Measurements from ENCODE around the gene CELF6. TPM values are rescaled to one million over a fixed set of nuclear protein-coding genes. Genes with fewer than 3 reads are reported as not detected.

Gene CELF6
- polyA plus RNA-seq, result 11.9 TPM
- long read RNA-seq, donor 1, result 0 reads
- long read RNA-seq, donor 2, result 0 reads
- long read RNA-seq, donor 3, result 0 reads
- long read RNA-seq, donor 4, partial matches to known transcripts, result 0 of 1 reads
- long read RNA-seq, donor 4, other reads (novel, unspliced or antisense), result 0 of 1 reads
- long read RNA-seq, donor 5, result 0 reads
- long read RNA-seq, donor 6, partial matches to known transcripts, result 0 of 1 reads
- long read RNA-seq, donor 6, other reads (novel, unspliced or antisense), result 0 of 1 reads
- long read RNA-seq, donor 7, partial matches to known transcripts, result 0 of 1 reads
- long read RNA-seq, donor 7, other reads (novel, unspliced or antisense), result 0 of 1 reads
- long read RNA-seq, donor 8, result 0 reads
- long read RNA-seq, donor 9, partial matches to known transcripts, result 0 of 1 reads
- long read RNA-seq, donor 9, other reads (novel, unspliced or antisense), result 0 of 1 reads
- long read RNA-seq, donor 10, partial matches to known transcripts, result 0 of 2 reads
- long read RNA-seq, donor 10, other reads (novel, unspliced or antisense), result 0 of 2 reads
- long read RNA-seq, donor 11, result 0 reads

- 0% methylated on average over 2 of the region's 58 CpGs for WGBS (ENCODE audit: insufficient coverage, low lambda C conversion rate)
- H3K27me3 ChIP-seq (ENCODE audit: control insufficient read depth, insufficient read depth, low read length), result no peaks in the 10 kb centered on the region
- H3K9me3 ChIP-seq (ENCODE audit: control insufficient read depth, low read depth, low read length), result peaks cover 6% of the 10 kb centered on the region
- no peaks in the 10 kb centered on the region for H3K36me3 ChIP-seq (ENCODE audit: control insufficient read depth, insufficient read depth, low read length)
- peak; percentile 83 to 89 for DNase-seq
- peaks cover 3% of the 10 kb centered on the region for H3K4me1 ChIP-seq (ENCODE audit: control insufficient read depth, insufficient read depth, low read length)
- peak within 1 kb of the TSS; percentile 5 for H3K27ac ChIP-seq (ENCODE audit: low read length)
- peak within 1 kb of the TSS; percentile 43 for H3K4me3 ChIP-seq (ENCODE audit: low read length)
Observed at GRCh38 chr15:72319985-72320671, at the start of gene CELF6. CELF6 (minus strand) TSS chr15:72320157; CDS start chr15:72319874, 283 bp downstream.

- no CpG with 5 or more reads among the region's 2 CpGs for WGBS (ENCODE audit: insufficient coverage, low lambda C conversion rate)
- Histone ChIP-seq H3K36me3 (ENCODE audit: control insufficient read depth, insufficient read depth, low read length) (peaks cover 21% of the 10 kb centered on the region), H3K4me3 (ENCODE audit: low read length) (no peak overlapping the region), H3K9me3 (ENCODE audit: control insufficient read depth, low read depth, low read length) (no peaks in the 10 kb centered on the region), H3K4me1 (ENCODE audit: control insufficient read depth, insufficient read depth, low read length) (no peaks in the 10 kb centered on the region), H3K27me3 (ENCODE audit: control insufficient read depth, insufficient read depth, low read length) (no peaks in the 10 kb centered on the region), H3K27ac (ENCODE audit: low read length) (no peak overlapping the region)
- DNase-seq, result no peak
Observed at GRCh38 chr15:72368899-72369298, 48.9 kb upstream of the CELF6 start.

GRCh38 chr15:72368325-72368724 lies 48.4 kb upstream of the CELF6 start:
- no peak for DNase-seq
- WGBS (ENCODE audit: insufficient coverage, low lambda C conversion rate), result no CpG with 5 or more reads among the region's 2 CpGs
- Histone ChIP-seq H3K4me3 (ENCODE audit: low read length) (no peak overlapping the region), H3K36me3 (ENCODE audit: control insufficient read depth, insufficient read depth, low read length) (peaks cover 23% of the 10 kb centered on the region), H3K4me1 (ENCODE audit: control insufficient read depth, insufficient read depth, low read length) (no peaks in the 10 kb centered on the region), H3K27ac (ENCODE audit: low read length) (no peak overlapping the region), H3K9me3 (ENCODE audit: control insufficient read depth, low read depth, low read length) (no peaks in the 10 kb centered on the region), H3K27me3 (ENCODE audit: control insufficient read depth, insufficient read depth, low read length) (no peaks in the 10 kb centered on the region)

GRCh38 chr15:72365844-72366243 lies 45.9 kb upstream of the CELF6 start:
- H3K4me3 ChIP-seq (ENCODE audit: low read length), result no peak overlapping the region
- WGBS (ENCODE audit: insufficient coverage, low lambda C conversion rate), result 100% methylated on average over 1 of the region's 1 CpG
- H3K4me1 ChIP-seq (ENCODE audit: control insufficient read depth, insufficient read depth, low read length), result no peaks in the 10 kb centered on the region
- DNase-seq, result no peak
- no peak overlapping the region for H3K27ac ChIP-seq (ENCODE audit: low read length)
- H3K9me3 ChIP-seq (ENCODE audit: control insufficient read depth, low read depth, low read length), result no peaks in the 10 kb centered on the region
- no peaks in the 10 kb centered on the region for H3K27me3 ChIP-seq (ENCODE audit: control insufficient read depth, insufficient read depth, low read length)
- peaks cover 37% of the 10 kb centered on the region for H3K36me3 ChIP-seq (ENCODE audit: control insufficient read depth, insufficient read depth, low read length)

GRCh38 chr15:72361176-72361575 lies 41.2 kb upstream of the CELF6 start:
- WGBS (ENCODE audit: insufficient coverage, low lambda C conversion rate), result no CpG with 5 or more reads among the region's 1 CpG
- Histone ChIP-seq H3K4me1 (ENCODE audit: control insufficient read depth, insufficient read depth, low read length) (no peaks in the 10 kb centered on the region), H3K9me3 (ENCODE audit: control insufficient read depth, low read depth, low read length) (no peaks in the 10 kb centered on the region), H3K27ac (ENCODE audit: low read length) (no peak overlapping the region), H3K27me3 (ENCODE audit: control insufficient read depth, insufficient read depth, low read length) (no peaks in the 10 kb centered on the region), H3K4me3 (ENCODE audit: low read length) (no peak overlapping the region), H3K36me3 (ENCODE audit: control insufficient read depth, insufficient read depth, low read length) (peaks cover 27% of the 10 kb centered on the region)
- DNase-seq, result no peak

GRCh38 chr15:72358650-72359171 lies 38.8 kb upstream of the CELF6 start:
- no peak for DNase-seq
- H3K4me3 ChIP-seq (ENCODE audit: low read length), result no peak overlapping the region
- no CpG with 5 or more reads among the region's 7 CpGs for WGBS (ENCODE audit: insufficient coverage, low lambda C conversion rate)
- H3K4me1 ChIP-seq (ENCODE audit: control insufficient read depth, insufficient read depth, low read length), result no peaks in the 10 kb centered on the region
- H3K27me3 ChIP-seq (ENCODE audit: control insufficient read depth, insufficient read depth, low read length), result no peaks in the 10 kb centered on the region
- no peaks in the 10 kb centered on the region for H3K9me3 ChIP-seq (ENCODE audit: control insufficient read depth, low read depth, low read length)
- peaks cover 48% of the 10 kb centered on the region for H3K36me3 ChIP-seq (ENCODE audit: control insufficient read depth, insufficient read depth, low read length)
- no peak overlapping the region for H3K27ac ChIP-seq (ENCODE audit: low read length)

GRCh38 chr15:72358121-72358520 lies 38.2 kb upstream of the CELF6 start:
- no peaks in the 10 kb centered on the region for H3K9me3 ChIP-seq (ENCODE audit: control insufficient read depth, low read depth, low read length)
- no peak overlapping the region for H3K4me3 ChIP-seq (ENCODE audit: low read length)
- no CpG with 5 or more reads among the region's 3 CpGs for WGBS (ENCODE audit: insufficient coverage, low lambda C conversion rate)
- no peaks in the 10 kb centered on the region for H3K27me3 ChIP-seq (ENCODE audit: control insufficient read depth, insufficient read depth, low read length)
- H3K27ac ChIP-seq (ENCODE audit: low read length), result no peak overlapping the region
- no peak for DNase-seq
- H3K4me1 ChIP-seq (ENCODE audit: control insufficient read depth, insufficient read depth, low read length), result no peaks in the 10 kb centered on the region
- peaks cover 51% of the 10 kb centered on the region for H3K36me3 ChIP-seq (ENCODE audit: control insufficient read depth, insufficient read depth, low read length)

GRCh38 chr15:72354496-72354895 lies 34.5 kb upstream of the CELF6 start:
- H3K4me1 ChIP-seq (ENCODE audit: control insufficient read depth, insufficient read depth, low read length), result no peaks in the 10 kb centered on the region
- H3K27ac ChIP-seq (ENCODE audit: low read length), result no peak overlapping the region
- no peak for DNase-seq
- no peak overlapping the region for H3K4me3 ChIP-seq (ENCODE audit: low read length)
- WGBS (ENCODE audit: insufficient coverage, low lambda C conversion rate), result no CpG with 5 or more reads among the region's 1 CpG
- no peaks in the 10 kb centered on the region for H3K27me3 ChIP-seq (ENCODE audit: control insufficient read depth, insufficient read depth, low read length)
- peaks cover 69% of the 10 kb centered on the region for H3K36me3 ChIP-seq (ENCODE audit: control insufficient read depth, insufficient read depth, low read length)
- H3K9me3 ChIP-seq (ENCODE audit: control insufficient read depth, low read depth, low read length), result no peaks in the 10 kb centered on the region

GRCh38 chr15:72353266-72353665 lies 33.3 kb upstream of the CELF6 start:
- Histone ChIP-seq H3K4me3 (ENCODE audit: low read length) (no peak overlapping the region), H3K27ac (ENCODE audit: low read length) (no peak overlapping the region), H3K27me3 (ENCODE audit: control insufficient read depth, insufficient read depth, low read length) (no peaks in the 10 kb centered on the region), H3K4me1 (ENCODE audit: control insufficient read depth, insufficient read depth, low read length) (no peaks in the 10 kb centered on the region), H3K9me3 (ENCODE audit: control insufficient read depth, low read depth, low read length) (no peaks in the 10 kb centered on the region), H3K36me3 (ENCODE audit: control insufficient read depth, insufficient read depth, low read length) (peaks cover 79% of the 10 kb centered on the region)
- no CpG with 5 or more reads among the region's 2 CpGs for WGBS (ENCODE audit: insufficient coverage, low lambda C conversion rate)
- no peak for DNase-seq

- Histone ChIP-seq H3K9me3 (ENCODE audit: control insufficient read depth, low read depth, low read length) (no peaks in the 10 kb centered on the region), H3K27me3 (ENCODE audit: control insufficient read depth, insufficient read depth, low read length) (no peaks in the 10 kb centered on the region), H3K4me3 (ENCODE audit: low read length) (no peak overlapping the region), H3K36me3 (ENCODE audit: control insufficient read depth, insufficient read depth, low read length) (peaks cover 84% of the 10 kb centered on the region), H3K27ac (ENCODE audit: low read length) (peak overlapping the region; percentile 83), H3K4me1 (ENCODE audit: control insufficient read depth, insufficient read depth, low read length) (peaks cover 16% of the 10 kb centered on the region)
- peak; percentile 71 to 83 for DNase-seq
- no CpG with 5 or more reads among the region's 3 CpGs for WGBS (ENCODE audit: insufficient coverage, low lambda C conversion rate)
Observed at GRCh38 chr15:72345806-72346205, 25.8 kb upstream of the CELF6 start.
